ENCODE results near the gene ZNF576. TPM values are rescaled to one million over a fixed set of nuclear protein-coding genes. Genes with fewer than 3 reads are reported as not detected.
"Not testable (repeated sequence)": the region's sequence is repeated elsewhere in the genome, so short reads cannot be mapped to it uniquely, and the experiment has no call there.

The ZNF576 gene
- total and polyA plus RNA-seq, 2 experiments from 2014 or later = 5.9 to 16.9 TPM

GRCh38 chr19:43634068-43634467, 37.7 kb downstream of the ZNF576 start:
- H3K27ac ChIP-seq (ENCODE audit: low read depth) = no peak overlapping the region

GRCh38 chr19:43634506-43634871, 38.1 kb downstream of the ZNF576 start:
- Histone ChIP-seq H4K20me1 (replicated peaks; ENCODE audit: insufficient read depth) (peaks cover 5% of the 10 kb centered on the region; the same call in 1 of the 2 replicates), H2AFZ (no peak overlapping the region), H3K4me2 (peak overlapping the region; percentile 99), H3K4me3 (peak overlapping the region; percentile 83), H3K27me3 (ENCODE audit: insufficient read depth) (peaks cover 26% of the 10 kb centered on the region), H3F3A (replicated peaks; ENCODE audit: low read depth) (0 out of 2 replicates have a peak, but pooled peaks cover 3% of the 10 kb centered on the region), H3K4me1 (ENCODE audit: insufficient read depth) (peaks cover 33% of the 10 kb centered on the region), H3K9me2 (ENCODE audit: insufficient read depth) (no peaks in the 10 kb centered on the region), H3K27ac (ENCODE audit: low read depth) (0 out of 2 replicates have a peak overlapping the region, but pooled peaks have one; percentile 87), H3K79me2 (replicated peaks; ENCODE audit: insufficient read depth) (no peaks in the 10 kb centered on the region), H3K36me3 (ENCODE audit: insufficient read depth) (no peaks in the 10 kb centered on the region)
- H3K27ac Mint-ChIP-seq = no peak overlapping the region
- ATAC-seq (peak; percentile 54), DNase-seq (ENCODE audit: low spot score) (peak; percentile 83)
- H3K9me3 Mint-ChIP-seq = no peaks in the 10 kb centered on the region
- H3K36me3 Mint-ChIP-seq (ENCODE audit: low read depth) = peaks cover 7% of the 10 kb centered on the region; the same call in 1 of the 3 replicates
- no peak for TF ChIP-seq EZH2phosphoT487 (IDR thresholded peaks at IDR 0.05; ENCODE audit: unreplicated experiment)
- TF ChIP-seq POLR2AphosphoS5 (IDR thresholded peaks at IDR 0.05; ENCODE audit: low read depth) = no peak
- no peak for TF ChIP-seq ETS1 (IDR thresholded peaks at IDR 0.05)
- no peak for TF ChIP-seq NANOG (IDR thresholded peaks at IDR 0.05; ENCODE audit: borderline replicate concordance)
- no peak for TF ChIP-seq ZNF331 (CRISPR knock-in tag; IDR thresholded peaks at IDR 0.05; ENCODE audit: low read depth)
- no peak for TF ChIP-seq JUNB (IDR thresholded peaks at IDR 0.05; ENCODE audit: unreplicated experiment)
- H3K27me3 Mint-ChIP-seq (ENCODE audit: insufficient read depth, low read depth, poor library complexity) = peaks cover 44% of the 10 kb centered on the region
- H3K4me3 Mint-ChIP-seq = peak overlapping the region; percentile 81
- peaks cover 29% of the 10 kb centered on the region for H3K4me1 Mint-ChIP-seq

More at GRCh38 chr19:43634068-43634467, 37.7 kb downstream of the ZNF576 start:
- no peak for ATAC-seq
- Mint-ChIP-seq H3K4me3 (no peak overlapping the region), H3K4me1 (peaks cover 28% of the 10 kb centered on the region), H3K27me3 (ENCODE audit: insufficient read depth, low read depth, poor library complexity) (peaks cover 42% of the 10 kb centered on the region), H3K27ac (no peak overlapping the region), H3K36me3 (ENCODE audit: low read depth) (peaks cover 7% of the 10 kb centered on the region; the same call in 1 of the 3 replicates), H3K9me3 (no peaks in the 10 kb centered on the region)
- Histone ChIP-seq H3K4me2 (peak overlapping the region; percentile 99), H3K9me2 (ENCODE audit: insufficient read depth) (no peaks in the 10 kb centered on the region), H3K27me3 (ENCODE audit: insufficient read depth) (peaks cover 23% of the 10 kb centered on the region), H3K4me3 (peak overlapping the region; percentile 83), H4K20me1 (replicated peaks; ENCODE audit: insufficient read depth) (peaks cover 5% of the 10 kb centered on the region), H3K36me3 (ENCODE audit: insufficient read depth) (no peaks in the 10 kb centered on the region), H3K4me1 (ENCODE audit: insufficient read depth) (peaks cover 32% of the 10 kb centered on the region), H3K79me2 (replicated peaks; ENCODE audit: insufficient read depth) (no peaks in the 10 kb centered on the region), H3F3A (replicated peaks; ENCODE audit: low read depth) (0 out of 2 replicates have a peak, but pooled peaks cover 3% of the 10 kb centered on the region), H2AFZ (no peak overlapping the region)
- no peak for DNase-seq (ENCODE audit: low spot score)
- TF ChIP-seq POLR2AphosphoS5 (IDR thresholded peaks at IDR 0.05; ENCODE audit: low read depth) = no peak

DNA sequence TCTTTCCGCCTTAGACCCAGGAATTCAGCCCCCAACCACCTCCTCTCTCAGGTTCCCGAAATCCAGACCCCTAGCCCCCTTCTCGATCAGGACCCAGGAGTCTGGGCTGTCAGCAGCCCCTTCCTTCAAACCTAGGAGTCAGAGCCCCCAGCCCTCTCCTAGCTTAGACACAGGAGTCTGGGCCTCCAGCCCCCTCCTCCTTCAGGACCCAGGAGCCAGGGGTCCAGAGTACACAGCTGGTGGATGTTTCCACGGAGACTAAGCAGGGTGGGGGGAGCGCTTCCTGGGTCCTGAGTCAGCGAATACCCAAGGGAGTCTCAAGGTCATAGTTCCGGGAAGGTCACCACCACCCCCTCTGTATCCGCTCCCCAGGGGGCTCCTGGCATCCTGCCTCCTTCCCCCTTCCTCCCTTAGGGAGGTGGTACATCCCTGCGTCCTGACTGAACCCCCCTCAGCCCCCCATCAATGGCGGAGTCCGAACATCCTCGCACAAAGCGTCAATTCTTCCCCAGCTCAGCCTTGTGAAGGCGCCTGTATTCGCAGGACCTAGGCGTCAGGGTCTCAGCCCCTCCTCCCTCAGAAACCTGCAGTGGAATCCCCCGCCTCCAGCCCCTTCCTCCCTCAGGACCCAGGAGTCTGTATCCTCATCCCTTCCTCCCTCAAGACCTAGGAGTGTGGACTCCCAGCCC, 38.6 kb downstream of the ZNF576 start:
- no peaks in the 10 kb centered on the region for H3K9me2 ChIP-seq (ENCODE audit: insufficient read depth)
- peaks cover 29% of the 10 kb centered on the region for H3K4me1 Mint-ChIP-seq
- DNase-seq (ENCODE audit: low spot score) = peak; percentile 77
- H3K79me2 ChIP-seq (replicated peaks; ENCODE audit: insufficient read depth) = no peaks in the 10 kb centered on the region
- peak overlapping the region; percentile 81 for H3K4me3 Mint-ChIP-seq
- ATAC-seq = peak; percentile 55
- peaks cover 5% of the 10 kb centered on the region; the same call in 1 of the 2 replicates for H4K20me1 ChIP-seq (replicated peaks; ENCODE audit: insufficient read depth)
- H3K36me3 Mint-ChIP-seq (ENCODE audit: low read depth) = peaks cover 8% of the 10 kb centered on the region; the same call in 1 of the 3 replicates
- 0 out of 2 replicates have a peak, but pooled peaks cover 3% of the 10 kb centered on the region for H3F3A ChIP-seq (replicated peaks; ENCODE audit: low read depth)
- TF ChIP-seq EZH2phosphoT487 (IDR thresholded peaks at IDR 0.05; ENCODE audit: unreplicated experiment) (no peak), ETS1 (IDR thresholded peaks at IDR 0.05) (no peak), ZNF331 (CRISPR knock-in tag; IDR thresholded peaks at IDR 0.05; ENCODE audit: low read depth) (no peak), CTCF (conservative IDR thresholded peaks at IDR 0.05; ENCODE audit: low read depth in 2 of 2) (no peak), ZNF114 (CRISPR knock-in tag; IDR thresholded peaks at IDR 0.05) (no peak)
- H3K9me3 Mint-ChIP-seq = no peaks in the 10 kb centered on the region
- H2AFZ ChIP-seq = no peak overlapping the region
- H3K36me3 ChIP-seq (ENCODE audit: insufficient read depth) = no peaks in the 10 kb centered on the region
- H3K4me2 ChIP-seq = peak overlapping the region; percentile 99
- peak overlapping the region; percentile 83 for H3K4me3 ChIP-seq
- H3K27ac ChIP-seq (ENCODE audit: low read depth) = peak overlapping the region; percentile 87; the same call in 1 of the 2 replicates
- peaks cover 33% of the 10 kb centered on the region for H3K4me1 ChIP-seq (ENCODE audit: insufficient read depth)
- peak overlapping the region; percentile 80; the same call in 1 of the 2 replicates for H3K27ac Mint-ChIP-seq
- peaks cover 46% of the 10 kb centered on the region for H3K27me3 Mint-ChIP-seq (ENCODE audit: insufficient read depth, low read depth, poor library complexity)
- peaks cover 26% of the 10 kb centered on the region for H3K27me3 ChIP-seq (ENCODE audit: insufficient read depth)

- not testable (repeated sequence) for H4K20me1 ChIP-seq (replicated peaks; ENCODE audit: insufficient read depth); H2AFZ ChIP-seq; H3K36me3 ChIP-seq (ENCODE audit: insufficient read depth); H3K79me2 ChIP-seq (replicated peaks; ENCODE audit: insufficient read depth); ATAC-seq; H3K9me2 ChIP-seq (ENCODE audit: insufficient read depth); H3K9me3 Mint-ChIP-seq; H3K36me3 Mint-ChIP-seq (ENCODE audit: low read depth); H3F3A ChIP-seq (replicated peaks; ENCODE audit: low read depth)
- Histone ChIP-seq H3K27me3 (ENCODE audit: insufficient read depth) (peaks cover 31% of the 10 kb centered on the region), H3K4me2 (peak overlapping the region; percentile 99), H3K27ac (ENCODE audit: low read depth) (peak overlapping the region; percentile 87; the same call in 1 of the 2 replicates), H3K4me1 (ENCODE audit: insufficient read depth) (peaks cover 33% of the 10 kb centered on the region), H3K4me3 (peak overlapping the region; percentile 83)
- peak; percentile 69 for DNase-seq (ENCODE audit: low spot score)
- Mint-ChIP-seq H3K27me3 (ENCODE audit: insufficient read depth, low read depth, poor library complexity) (peaks cover 52% of the 10 kb centered on the region), H3K4me3 (peak overlapping the region; percentile 81), H3K4me1 (peaks cover 29% of the 10 kb centered on the region), H3K27ac (peak overlapping the region; percentile 80; the same call in 1 of the 2 replicates)
Observed at GRCh38 chr19:43635561-43635940, 39.2 kb downstream of the ZNF576 start.

Measured in GM23338 (cell line).